Measurements from ENCODE around the gene ITGA8.

Gene ITGA8

GRCh38 chr10:15703944-15704580 lies 15.7 kb downstream of the ITGA8 start:
- in situ Hi-C loops (cut with MboI; ENCODE audit: low pct_unique_long_range_greater_than_20kb, low sequenced_read_pairs, unreplicated experiment): no loop called here
- DNase-seq (ENCODE audit: low spot score): no peak
- no peak for TF ChIP-seq CTCF (IDR thresholded peaks at IDR 0.05; ENCODE audit: extremely low read depth, insufficient read depth, missing control alignments)

GRCh38 chr10:15703151-15703880 lies 16.4 kb downstream of the ITGA8 start:
- in situ Hi-C loops (cut with MboI; ENCODE audit: low pct_unique_long_range_greater_than_20kb, low sequenced_read_pairs, unreplicated experiment): no loop called here
- no peak for TF ChIP-seq CTCF (IDR thresholded peaks at IDR 0.05; ENCODE audit: extremely low read depth, insufficient read depth, missing control alignments)
- no peak for DNase-seq (ENCODE audit: low spot score)

- TF ChIP-seq CTCF (IDR thresholded peaks at IDR 0.05; ENCODE audit: extremely low read depth, insufficient read depth, missing control alignments): no peak
- DNase-seq (ENCODE audit: low spot score): no peak
- in situ Hi-C loops (cut with MboI; ENCODE audit: low pct_unique_long_range_greater_than_20kb, low sequenced_read_pairs, unreplicated experiment): no loop called here
Observed at GRCh38 chr10:15700078-15700674, 19.5 kb downstream of the ITGA8 start.

GRCh38 chr10:15695852-15696251 lies 23.9 kb downstream of the ITGA8 start:
- no peak for DNase-seq (ENCODE audit: low spot score)
- TF ChIP-seq CTCF (IDR thresholded peaks at IDR 0.05; ENCODE audit: extremely low read depth, insufficient read depth, missing control alignments): no peak
- in situ Hi-C loops (cut with MboI; ENCODE audit: low pct_unique_long_range_greater_than_20kb, low sequenced_read_pairs, unreplicated experiment): no loop called here

- no peak for DNase-seq (ENCODE audit: low spot score)
- in situ Hi-C loops (cut with MboI; ENCODE audit: low pct_unique_long_range_greater_than_20kb, low sequenced_read_pairs, unreplicated experiment): no loop called here
- no peak for TF ChIP-seq CTCF (IDR thresholded peaks at IDR 0.05; ENCODE audit: extremely low read depth, insufficient read depth, missing control alignments)
Observed at GRCh38 chr10:15690031-15690430, 29.7 kb downstream of the ITGA8 start.

- no peak for TF ChIP-seq CTCF (IDR thresholded peaks at IDR 0.05; ENCODE audit: extremely low read depth, insufficient read depth, missing control alignments)
- peak; percentile 8 for DNase-seq (ENCODE audit: low spot score)
- in situ Hi-C loops (cut with MboI; ENCODE audit: low pct_unique_long_range_greater_than_20kb, low sequenced_read_pairs, unreplicated experiment): no loop called here
Observed at GRCh38 chr10:15684768-15685167, 35.0 kb downstream of the ITGA8 start.

Data from GM13977 (cell line).